SK-N-SH (cell line): ENCODE results near the gene ARHGEF40.

Source experiments
- TF ChIP-seq, protein P1 (sequence below): fragments of 150-350 bp; IDR thresholded peaks from 2 replicates; pipeline ENCODE4 v1.6.1; 2016; ENCODE audit warnings: mild to moderate bottlenecking, low read depth, low read length
- TF ChIP-seq, protein P2 (sequence below): fragments of 200-600 bp; sonication (generic); IDR thresholded peaks from 2 replicates; pipeline ENCODE4 v1.6.1; 2017; ENCODE audit warnings: antibody characterized with exemption, mild to moderate bottlenecking, moderate library complexity

DNA sequence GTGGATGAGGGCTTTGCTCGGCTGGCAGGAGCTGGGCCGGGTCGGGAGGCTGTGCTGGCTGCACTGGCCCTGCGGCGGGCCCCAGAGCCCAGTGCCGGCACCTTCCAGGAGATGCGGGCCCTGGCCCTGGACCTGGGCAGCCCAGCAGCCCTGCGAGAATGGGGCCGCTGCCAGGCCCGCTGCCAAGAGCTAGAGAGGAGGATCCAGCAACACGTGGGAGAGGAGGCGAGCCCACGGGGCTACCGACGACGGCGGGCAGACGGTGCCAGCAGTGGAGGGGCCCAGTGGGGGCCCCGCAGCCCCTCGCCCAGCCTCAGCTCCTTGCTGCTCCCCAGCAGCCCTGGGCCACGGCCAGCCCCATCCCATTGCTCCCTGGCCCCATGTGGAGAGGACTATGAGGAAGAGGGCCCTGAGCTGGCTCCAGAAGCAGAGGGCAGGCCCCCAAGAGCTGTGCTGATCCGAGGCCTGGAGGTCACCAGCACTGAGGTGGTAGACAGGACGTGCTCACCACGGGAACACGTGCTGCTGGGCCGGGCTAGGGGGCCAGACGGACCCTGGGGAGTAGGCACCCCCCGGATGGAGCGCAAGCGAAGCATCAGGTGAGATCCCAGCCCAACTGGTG, 11.5 kb downstream of the ARHGEF40 start:
- TF ChIP-seq, protein P1, sequence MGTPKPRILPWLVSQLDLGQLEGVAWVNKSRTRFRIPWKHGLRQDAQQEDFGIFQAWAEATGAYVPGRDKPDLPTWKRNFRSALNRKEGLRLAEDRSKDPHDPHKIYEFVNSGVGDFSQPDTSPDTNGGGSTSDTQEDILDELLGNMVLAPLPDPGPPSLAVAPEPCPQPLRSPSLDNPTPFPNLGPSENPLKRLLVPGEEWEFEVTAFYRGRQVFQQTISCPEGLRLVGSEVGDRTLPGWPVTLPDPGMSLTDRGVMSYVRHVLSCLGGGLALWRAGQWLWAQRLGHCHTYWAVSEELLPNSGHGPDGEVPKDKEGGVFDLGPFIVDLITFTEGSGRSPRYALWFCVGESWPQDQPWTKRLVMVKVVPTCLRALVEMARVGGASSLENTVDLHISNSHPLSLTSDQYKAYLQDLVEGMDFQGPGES: no peak
- TF ChIP-seq, protein P2, sequence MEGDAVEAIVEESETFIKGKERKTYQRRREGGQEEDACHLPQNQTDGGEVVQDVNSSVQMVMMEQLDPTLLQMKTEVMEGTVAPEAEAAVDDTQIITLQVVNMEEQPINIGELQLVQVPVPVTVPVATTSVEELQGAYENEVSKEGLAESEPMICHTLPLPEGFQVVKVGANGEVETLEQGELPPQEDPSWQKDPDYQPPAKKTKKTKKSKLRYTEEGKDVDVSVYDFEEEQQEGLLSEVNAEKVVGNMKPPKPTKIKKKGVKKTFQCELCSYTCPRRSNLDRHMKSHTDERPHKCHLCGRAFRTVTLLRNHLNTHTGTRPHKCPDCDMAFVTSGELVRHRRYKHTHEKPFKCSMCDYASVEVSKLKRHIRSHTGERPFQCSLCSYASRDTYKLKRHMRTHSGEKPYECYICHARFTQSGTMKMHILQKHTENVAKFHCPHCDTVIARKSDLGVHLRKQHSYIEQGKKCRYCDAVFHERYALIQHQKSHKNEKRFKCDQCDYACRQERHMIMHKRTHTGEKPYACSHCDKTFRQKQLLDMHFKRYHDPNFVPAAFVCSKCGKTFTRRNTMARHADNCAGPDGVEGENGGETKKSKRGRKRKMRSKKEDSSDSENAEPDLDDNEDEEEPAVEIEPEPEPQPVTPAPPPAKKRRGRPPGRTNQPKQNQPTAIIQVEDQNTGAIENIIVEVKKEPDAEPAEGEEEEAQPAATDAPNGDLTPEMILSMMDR: no peak
